HepG2 (cell line): ENCODE results near the gene KLHL18. TPM values are rescaled to one million over a fixed set of nuclear protein-coding genes. Genes with fewer than 3 reads are reported as not detected.

ENCODE experiments used
- ATAC-seq: fragments of 200-7000 bp; cut with Tn5 transposase; 3 replicates; pipeline ENCODE4 v1.9.1; 2020; ENCODE audit warnings: mild to moderate bottlenecking, moderate library complexity
- BruUV-seq: library from RNA; stranded (reverse); fragments of 400-500 nt; replicated peaks from 2 replicates; lab custom pipeline; 2021; lab: Mats Ljungman, UMichigan
- CTCF ChIA-PET: fragments of 300-600 bp; formaldehyde crosslinking; extraction: SDS; loops from one replicate; lab custom pipeline; 2021; ENCODE audit warnings: low total read pairs, inconsistent platforms, low intra/inter-chr PET ratio; lab: Yijun Ruan, JAX
- POLR2A ChIA-PET: fragments of 350-600 bp; sonication (Branson Sonifier 250); formaldehyde crosslinking; loops from one replicate; lab custom pipeline; 2020; ENCODE audit warnings: antibody characterized with exemption, inconsistent platforms; lab: Yijun Ruan, JAX
- DNase-seq: peaks from one replicate; pipeline ENCODE4 v3.0.0-alpha.2; 2015; ENCODE audit warnings: low spot score
- FAIRE-seq: peaks from 3 replicates; lab custom pipeline; 2011; peaks lifted over from hg19 to GRCh38; lab: Jason Lieb, UNC
- H2AFZ ChIP-seq: one replicate; pipeline ENCODE4 v1.6.1; 2011; ENCODE audit warnings: low read length, inconsistent platforms
- H3K27ac ChIP-seq: fragments of 300-600 bp; 3 replicates; pipeline ENCODE4 v1.8.0; 2011; ENCODE audit warnings: mixed run types, mild to moderate bottlenecking, mixed read lengths, low read length, inconsistent platforms; ENCODE audit not compliant: insufficient read depth; ENCODE audit errors: extremely low read length
- H3K27me3 ChIP-seq, 2 experiments: fragments of 200-600 bp in 1 of 2; 2 replicates in 1 of 2; 3 replicates in 1 of 2; pipeline versions ENCODE4 v1.6.0 to v1.8.0; 2011; ENCODE audit warnings: low read length in 2 of 2, mild to moderate bottlenecking in 2 of 2, moderate library complexity in 2 of 2, inconsistent platforms in 1 of 2; ENCODE audit not compliant: insufficient read depth in 2 of 2, control insufficient read depth in 1 of 2
- H3K36me3 ChIP-seq, 2 experiments: fragments of 200-600 bp in 1 of 2; replicated peaks in 1 of 2; 2 replicates in 1 of 2; 3 replicates in 1 of 2; pipeline versions ENCODE4 v1.5.1 to v1.8.0; 2011; ENCODE audit warnings: low read length in 2 of 2, inconsistent platforms in 1 of 2; ENCODE audit not compliant: insufficient read depth in 2 of 2, control insufficient read depth in 1 of 2
- H3K4me1 ChIP-seq: 2 replicates; pipeline ENCODE4 v1.5.1; 2012; ENCODE audit warnings: low read length, inconsistent platforms; ENCODE audit not compliant: insufficient read depth
- H3K4me2 ChIP-seq: 2 replicates; pipeline ENCODE4 v1.6.0; 2011; ENCODE audit warnings: low read depth, low read length, inconsistent platforms
- H3K4me3 ChIP-seq, 3 experiments: fragments of 200-600 bp in 1 of 3; sonication (generic), shearing (Covaris generic) in 1 of 3; replicated peaks in 1 of 3; 2 replicates each; pipeline ENCODE4 v1.5.1; 2011 to 2016; ENCODE audit warnings: low read length in 3 of 3, inconsistent platforms in 2 of 3, low read depth in 2 of 3, mild to moderate bottlenecking in 2 of 3, control low read depth in 1 of 3, mixed read lengths in 1 of 3; ENCODE audit not compliant: insufficient read depth in 1 of 3
- H3K79me2 ChIP-seq: one replicate; pipeline ENCODE4 v1.6.1; 2011; ENCODE audit warnings: low read length, inconsistent platforms; ENCODE audit not compliant: insufficient read depth
- H3K9ac ChIP-seq: 2 replicates; pipeline ENCODE4 v1.6.0; 2011; ENCODE audit warnings: mild to moderate bottlenecking, low read depth, low read length, inconsistent platforms; ENCODE audit not compliant: insufficient read depth
- H3K9me3 ChIP-seq: 2 replicates; pipeline ENCODE4 v1.5.1; 2012; ENCODE audit warnings: mild to moderate bottlenecking, low read length
- H4K20me1 ChIP-seq: 2 replicates; pipeline ENCODE4 v1.6.0; 2011; ENCODE audit warnings: inconsistent platforms, mild to moderate bottlenecking, low read length, moderate library complexity; ENCODE audit not compliant: insufficient read depth
- CBX1 ChIP-seq: IDR thresholded peaks from one replicate; pipeline ENCODE4 v1.6.1; 2016; ENCODE audit warnings: antibody characterized with exemption, low read depth
- NFRKB ChIP-seq: fragments of 450-650 bp; IDR thresholded peaks from 2 replicates; pipeline ENCODE4 v1.6.1; 2017
- NPAS2 ChIP-seq: sonication (generic); formaldehyde crosslinking; IDR thresholded peaks from 2 replicates; pipeline ENCODE4 v1.8.0; 2022; ENCODE audit warnings: mild to moderate bottlenecking, missing genetic modification reagents, borderline replicate concordance
- ZNF432 ChIP-seq: sonication (generic); formaldehyde crosslinking; IDR thresholded peaks from 2 replicates; pipeline ENCODE4 v1.5.0; 2020; ENCODE audit warnings: missing genetic modification reagents, mild to moderate bottlenecking, borderline replicate concordance
- ZNF557 ChIP-seq: sonication (generic); formaldehyde crosslinking; IDR thresholded peaks from 2 replicates; pipeline ENCODE4 v1.4.0; 2020; ENCODE audit warnings: missing genetic modification reagents
- WGBS: methylation state at CpG from one replicate; pipeline ENCODE4 v1.1.6; 2017; ENCODE audit warnings: low lambda C conversion rate; 5-methylcytosine and 5-hydroxymethylcytosine counted together
- in situ Hi-C: cut with HindIII; loops from 2 replicates; pipeline ENCODE4 v1.10.0; 2017; ENCODE audit warnings: low pct_unique_long_range_greater_than_20kb; ENCODE audit not compliant: extremely low pct_ligation_motif_present
- intact Hi-C: fragments of 100-400 bp; cut with micrococcal nuclease; formaldehyde crosslinking; loops from one replicate; pipeline ENCODE4 v1.10.0; 2022; ENCODE audit not compliant: unreplicated experiment
- polyA plus RNA-seq, 8 experiments: library from polyadenylated mRNA; depleted of rRNA in 3 of 8; stranded (reverse) in 7 of 8; unstranded in 1 of 8; fragments of >200 nt; fragmentation: Illumina TruSeq in 4 of 8; extraction: Trizol in 4 of 8; gene quantifications; 2 replicates each; pipeline versions ENCODE4 v1.2.1 to v1.2.3, GENCODE V29; 2011 to 2016; ENCODE audit warnings: low read depth in 4 of 8, missing spikeins in 1 of 8, mixed read lengths in 1 of 8; ENCODE audit not compliant: insufficient read depth in 1 of 8
- total RNA-seq, 5 experiments: library from RNA; depleted of rRNA; stranded (reverse); fragments of >200 nt; fragmentation: Illumina TruSeq; extraction: Trizol; gene quantifications; 2 replicates each; pipeline ENCODE4 v1.2.3, GENCODE V29; 2016; ENCODE audit warnings: low read depth in 1 of 5
- TF ChIP-seq, protein P1 (sequence below): sonication (generic); formaldehyde crosslinking; IDR thresholded peaks from 2 replicates; pipeline ENCODE4 v1.4.0; 2020; ENCODE audit warnings: missing genetic modification reagents
- TF ChIP-seq, protein P2 (sequence below): fragments of 450-650 bp; IDR thresholded peaks from 2 replicates; pipeline ENCODE4 v1.6.1; 2017; ENCODE audit warnings: mild to moderate bottlenecking
- TF ChIP-seq, protein P3 (sequence below): sonication (generic); formaldehyde crosslinking; IDR thresholded peaks from 2 replicates; pipeline ENCODE4 v1.9.0; 2021; ENCODE audit warnings: missing genetic modification reagents, mild to moderate bottlenecking, borderline replicate concordance

The KLHL18 gene
- total and polyA plus RNA-seq, 2 of the 13 experiments (the other 11 are each of a cell fraction or from before 2014, with no cell fraction given), result 17.5 to 18.8 TPM

DNA sequence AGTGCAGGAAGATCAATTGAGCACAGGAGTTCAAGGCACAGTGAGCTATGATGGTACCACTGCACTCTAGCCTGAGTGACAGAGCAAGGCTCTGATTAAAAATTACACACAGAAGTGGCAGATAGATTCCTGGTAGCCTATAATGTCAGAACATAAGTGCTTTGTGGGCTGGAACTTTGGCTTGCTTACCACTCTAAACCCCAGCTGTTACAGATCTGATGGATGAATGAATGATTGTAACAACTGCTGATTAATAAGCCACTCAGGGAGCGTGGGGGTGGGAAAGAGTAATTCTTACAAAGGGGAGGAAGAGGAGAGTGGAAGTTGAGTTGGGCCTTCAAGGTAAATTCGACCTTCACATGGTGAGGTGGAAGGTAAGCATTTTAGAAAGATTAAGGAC, 57.2 kb downstream of the KLHL18 start:
- no peak for FAIRE-seq
- Histone ChIP-seq H3K27me3 (no peaks in the 10 kb centered on the region), H3K9ac (no peak overlapping the region), H3K4me1 (peaks cover 18% of the 10 kb centered on the region), H3K27ac (no peak overlapping the region), H3K4me3 (no peak overlapping the region), H2AFZ (no peak overlapping the region), H3K79me2 (no peaks in the 10 kb centered on the region), H3K9me3 (no peaks in the 10 kb centered on the region), H3K4me2 (no peak overlapping the region), H3K36me3 (peaks cover 14 to 48% of the 10 kb centered on the region in 2 experiments; a peak in 4 of 5 replicates), H4K20me1 (no peaks in the 10 kb centered on the region)
- TF ChIP-seq NFRKB (no peak), ZNF432 (CRISPR knock-in tag) (no peak), NPAS2 (CRISPR knock-in tag) (no peak), CBX1 (no peak), ZNF557 (CRISPR knock-in tag) (no peak)
- TF ChIP-seq, protein P1, sequence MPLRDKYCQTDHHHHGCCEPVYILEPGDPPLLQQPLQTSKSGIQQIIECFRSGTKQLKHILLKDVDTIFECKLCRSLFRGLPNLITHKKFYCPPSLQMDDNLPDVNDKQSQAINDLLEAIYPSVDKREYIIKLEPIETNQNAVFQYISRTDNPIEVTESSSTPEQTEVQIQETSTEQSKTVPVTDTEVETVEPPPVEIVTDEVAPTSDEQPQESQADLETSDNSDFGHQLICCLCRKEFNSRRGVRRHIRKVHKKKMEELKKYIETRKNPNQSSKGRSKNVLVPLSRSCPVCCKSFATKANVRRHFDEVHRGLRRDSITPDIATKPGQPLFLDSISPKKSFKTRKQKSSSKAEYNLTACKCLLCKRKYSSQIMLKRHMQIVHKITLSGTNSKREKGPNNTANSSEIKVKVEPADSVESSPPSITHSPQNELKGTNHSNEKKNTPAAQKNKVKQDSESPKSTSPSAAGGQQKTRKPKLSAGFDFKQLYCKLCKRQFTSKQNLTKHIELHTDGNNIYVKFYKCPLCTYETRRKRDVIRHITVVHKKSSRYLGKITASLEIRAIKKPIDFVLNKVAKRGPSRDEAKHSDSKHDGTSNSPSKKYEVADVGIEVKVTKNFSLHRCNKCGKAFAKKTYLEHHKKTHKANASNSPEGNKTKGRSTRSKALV (CRISPR knock-in tag), result no peak
- TF ChIP-seq, protein P2, sequence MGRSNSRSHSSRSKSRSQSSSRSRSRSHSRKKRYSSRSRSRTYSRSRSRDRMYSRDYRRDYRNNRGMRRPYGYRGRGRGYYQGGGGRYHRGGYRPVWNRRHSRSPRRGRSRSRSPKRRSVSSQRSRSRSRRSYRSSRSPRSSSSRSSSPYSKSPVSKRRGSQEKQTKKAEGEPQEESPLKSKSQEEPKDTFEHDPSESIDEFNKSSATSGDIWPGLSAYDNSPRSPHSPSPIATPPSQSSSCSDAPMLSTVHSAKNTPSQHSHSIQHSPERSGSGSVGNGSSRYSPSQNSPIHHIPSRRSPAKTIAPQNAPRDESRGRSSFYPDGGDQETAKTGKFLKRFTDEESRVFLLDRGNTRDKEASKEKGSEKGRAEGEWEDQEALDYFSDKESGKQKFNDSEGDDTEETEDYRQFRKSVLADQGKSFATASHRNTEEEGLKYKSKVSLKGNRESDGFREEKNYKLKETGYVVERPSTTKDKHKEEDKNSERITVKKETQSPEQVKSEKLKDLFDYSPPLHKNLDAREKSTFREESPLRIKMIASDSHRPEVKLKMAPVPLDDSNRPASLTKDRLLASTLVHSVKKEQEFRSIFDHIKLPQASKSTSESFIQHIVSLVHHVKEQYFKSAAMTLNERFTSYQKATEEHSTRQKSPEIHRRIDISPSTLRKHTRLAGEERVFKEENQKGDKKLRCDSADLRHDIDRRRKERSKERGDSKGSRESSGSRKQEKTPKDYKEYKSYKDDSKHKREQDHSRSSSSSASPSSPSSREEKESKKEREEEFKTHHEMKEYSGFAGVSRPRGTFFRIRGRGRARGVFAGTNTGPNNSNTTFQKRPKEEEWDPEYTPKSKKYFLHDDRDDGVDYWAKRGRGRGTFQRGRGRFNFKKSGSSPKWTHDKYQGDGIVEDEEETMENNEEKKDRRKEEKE, result no peak
- TF ChIP-seq, protein P3, sequence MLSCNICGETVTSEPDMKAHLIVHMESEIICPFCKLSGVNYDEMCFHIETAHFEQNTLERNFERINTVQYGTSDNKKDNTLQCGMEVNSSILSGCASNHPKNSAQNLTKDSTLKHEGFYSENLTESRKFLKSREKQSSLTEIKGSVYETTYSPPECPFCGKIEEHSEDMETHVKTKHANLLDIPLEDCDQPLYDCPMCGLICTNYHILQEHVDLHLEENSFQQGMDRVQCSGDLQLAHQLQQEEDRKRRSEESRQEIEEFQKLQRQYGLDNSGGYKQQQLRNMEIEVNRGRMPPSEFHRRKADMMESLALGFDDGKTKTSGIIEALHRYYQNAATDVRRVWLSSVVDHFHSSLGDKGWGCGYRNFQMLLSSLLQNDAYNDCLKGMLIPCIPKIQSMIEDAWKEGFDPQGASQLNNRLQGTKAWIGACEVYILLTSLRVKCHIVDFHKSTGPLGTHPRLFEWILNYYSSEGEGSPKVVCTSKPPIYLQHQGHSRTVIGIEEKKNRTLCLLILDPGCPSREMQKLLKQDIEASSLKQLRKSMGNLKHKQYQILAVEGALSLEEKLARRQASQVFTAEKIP, result no peak
- intact Hi-C loops (no loop called here), in situ Hi-C loops (no loop called here)
- ChIA-PET POLR2A (no interaction called here), CTCF (no interaction called here)
- 93% methylated on average over 2 of the region's 2 CpGs for WGBS
- ATAC-seq, result no peak
- no TSS peak for BruUV-seq
- DNase-seq, result no peak
